PC-9 (cell line): Measurements from ENCODE around the gene ACBD5.

Experiments
- CTCF ChIP-seq: fragments of 200-600 bp; sonication (generic); conservative IDR thresholded peaks from 2 replicates; pipeline ENCODE4 v1.6.1; 2017; ENCODE audit warnings: mixed run types, antibody characterized with exemption, mild to moderate bottlenecking, moderate library complexity
- EZH2 ChIP-seq: fragments of 200-600 bp; sonication (generic); IDR thresholded peaks from 2 replicates; pipeline ENCODE4 v1.8.0; 2017; ENCODE audit warnings: antibody characterized with exemption, low read depth

DNA sequence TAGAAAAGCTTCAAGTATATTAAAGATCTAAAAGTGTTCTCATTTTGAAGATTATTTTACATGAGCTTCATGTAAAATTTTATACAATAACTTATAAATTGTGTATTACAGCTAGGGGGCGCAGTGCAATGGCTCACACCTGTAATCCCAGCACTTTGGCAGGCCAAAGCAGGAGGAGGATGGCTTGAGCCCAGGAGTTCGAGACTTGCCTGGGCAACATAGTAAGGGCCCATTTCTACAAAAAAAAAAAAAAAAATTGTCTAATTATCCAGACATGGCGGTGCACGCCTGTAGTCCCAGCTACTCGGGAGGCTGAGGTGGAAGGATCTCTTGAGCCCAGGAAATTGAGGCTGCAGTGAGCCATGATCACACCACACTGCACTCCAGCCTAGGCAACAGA is 16.6 kb downstream of the ACBD5 start:
- TF ChIP-seq CTCF (peak; percentile 78), EZH2 (no peak)
